Heart left ventricle (tissue), 13 donors: ENCODE data around the gene SLC35F1.

Experiments used
- CTCF ChIP-seq, 12 donors: fragments of 200-600 bp; sonication (generic) in 4 of 12; IDR thresholded peaks; one replicate each; pipeline versions ENCODE4 v1.5.0 to v1.8.0; 2018 to 2022; ENCODE audit warnings: antibody characterized with exemption in 12 of 12, mild to moderate bottlenecking in 5 of 12
- POLR2A ChIP-seq, 2 donors: fragments of 450-650 bp; IDR thresholded peaks; one replicate each; pipeline ENCODE4 v1.6.1; 2017; ENCODE audit warnings: antibody characterized with exemption in 2 of 2, mild to moderate bottlenecking in 2 of 2, moderate library complexity in 2 of 2
- donor health status: ischemic (EF 13 %, LVEDD 7.1; RV severe dilation, severe dysfunction).
- donor health status: DM: no; HTN: yes; CAD: no.
- donor health status: DM: no; HTN: no; CAD: no.
- donor health status: ischemic (EF 25% LVEDD 6.9; RV normal size, moderate dysfunction).
- donor health status: ischemic (EF 25% LVEDD 5.7; RV mildly dilated, moderate dysfunction).
- donor health status: ischemic (EF 35%, LVEDD 5.7; RV mildly dilated, moderate dysfunction).
- donor health status: nonischemic (EF 11% LVEDD 7.7; RV severe dilation, severe dysfunction).
- donor health status: DM: yes; HTN: yes; CAD: no.
- donor health status: PGD.
- donor health status: ischemic (EF 29% LVEDD 5.4; RV normal size, mild dysfunction).
- donor health status: nonischemic (EF 23%, LVEDD 6.1; RV moderate dilation, normal function).

DNA sequence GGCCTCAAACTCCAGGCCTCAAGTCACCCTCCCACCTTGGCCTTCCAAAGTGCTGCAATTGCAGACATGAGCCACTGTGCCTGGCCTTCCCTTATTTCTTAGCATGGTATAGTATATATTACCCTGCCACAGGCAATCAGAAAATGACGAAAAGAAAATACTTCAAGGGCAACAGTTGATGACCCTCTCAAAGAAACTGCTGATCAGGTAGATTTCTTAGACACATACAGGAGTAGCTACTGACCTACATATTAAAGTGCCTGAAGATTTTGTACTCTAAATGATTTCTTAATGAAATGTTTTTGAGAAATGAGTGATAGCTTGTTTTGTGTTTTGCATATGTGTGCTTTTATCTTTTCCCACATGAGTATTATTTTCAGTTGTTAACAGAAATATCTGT, 4.6 kb downstream of the SLC35F1 start:
- TF ChIP-seq CTCF (IDR thresholded peaks at IDR 0.05) (no peak), POLR2A (IDR thresholded peaks at IDR 0.05) (no peak)
